Epithelial cell of esophagus (primary cell): ENCODE measurements around the gene ELOA.
A peak's percentile ranks its signal among the peaks of the same experiment; 100 is the strongest.

Source experiments
- DNase-seq: peaks from one replicate; pipeline ENCODE4 v3.0.0; 2010; ENCODE audit warnings: low read depth
- H3K4me3 ChIP-seq: 2 replicates; pipeline ENCODE4 v1.5.1; 2011; ENCODE audit warnings: mild to moderate bottlenecking, low read length, control low read depth
- TF ChIP-seq, protein P1 (sequence below): IDR thresholded peaks from 2 replicates; pipeline ENCODE4 v1.5.1; 2011; ENCODE audit warnings: low read depth, mild to moderate bottlenecking, low read length, control low read depth, inconsistent platforms; ENCODE audit not compliant: insufficient read depth; ENCODE audit errors: missing control alignments

The ELOA gene

DNA sequence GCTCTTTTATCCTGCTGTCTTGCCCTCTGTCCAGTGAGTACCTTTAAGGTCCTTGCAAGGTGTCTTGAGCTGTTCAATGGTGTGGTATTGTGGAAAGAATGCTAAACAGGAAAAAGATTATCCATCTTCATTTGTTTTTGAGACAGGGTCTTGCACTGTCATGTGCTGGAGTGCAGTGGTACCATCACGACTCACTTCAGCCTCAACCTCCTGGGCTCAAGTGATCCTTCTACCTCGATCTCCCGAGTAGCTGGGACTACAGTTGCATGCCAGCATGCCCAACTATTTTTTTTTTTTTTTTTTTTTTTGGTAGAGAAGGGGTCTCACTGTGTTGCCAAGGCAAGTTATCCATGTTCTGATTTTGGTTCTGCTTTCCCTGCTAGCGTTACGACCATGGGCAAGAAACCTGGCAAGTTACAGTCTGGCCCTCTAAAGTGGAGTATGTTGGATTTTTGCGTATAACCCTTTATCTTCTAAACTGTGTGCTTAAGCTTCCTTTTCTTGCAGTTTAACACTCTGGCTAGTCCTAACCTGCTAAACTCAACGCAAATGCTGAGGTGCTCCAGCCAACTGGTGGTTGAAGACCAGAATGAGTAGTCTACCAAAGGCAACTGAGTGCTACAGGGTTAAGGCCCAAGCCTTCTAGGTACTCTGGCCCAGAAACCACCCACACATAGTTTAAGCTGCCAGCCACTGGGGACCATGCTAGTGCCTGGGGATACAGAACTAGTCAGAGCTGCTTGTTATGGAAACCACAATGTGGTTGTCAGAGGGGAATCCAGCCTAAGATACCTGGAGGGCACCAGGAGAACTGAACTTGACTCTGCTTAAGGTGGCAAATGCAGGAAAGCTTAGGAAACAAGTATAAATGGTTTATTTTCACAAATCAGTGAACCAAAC, 43.7 kb upstream of the ELOA start:
- no peak overlapping the region for H3K4me3 ChIP-seq
- peak; percentile 49 for DNase-seq
- TF ChIP-seq, protein P1, sequence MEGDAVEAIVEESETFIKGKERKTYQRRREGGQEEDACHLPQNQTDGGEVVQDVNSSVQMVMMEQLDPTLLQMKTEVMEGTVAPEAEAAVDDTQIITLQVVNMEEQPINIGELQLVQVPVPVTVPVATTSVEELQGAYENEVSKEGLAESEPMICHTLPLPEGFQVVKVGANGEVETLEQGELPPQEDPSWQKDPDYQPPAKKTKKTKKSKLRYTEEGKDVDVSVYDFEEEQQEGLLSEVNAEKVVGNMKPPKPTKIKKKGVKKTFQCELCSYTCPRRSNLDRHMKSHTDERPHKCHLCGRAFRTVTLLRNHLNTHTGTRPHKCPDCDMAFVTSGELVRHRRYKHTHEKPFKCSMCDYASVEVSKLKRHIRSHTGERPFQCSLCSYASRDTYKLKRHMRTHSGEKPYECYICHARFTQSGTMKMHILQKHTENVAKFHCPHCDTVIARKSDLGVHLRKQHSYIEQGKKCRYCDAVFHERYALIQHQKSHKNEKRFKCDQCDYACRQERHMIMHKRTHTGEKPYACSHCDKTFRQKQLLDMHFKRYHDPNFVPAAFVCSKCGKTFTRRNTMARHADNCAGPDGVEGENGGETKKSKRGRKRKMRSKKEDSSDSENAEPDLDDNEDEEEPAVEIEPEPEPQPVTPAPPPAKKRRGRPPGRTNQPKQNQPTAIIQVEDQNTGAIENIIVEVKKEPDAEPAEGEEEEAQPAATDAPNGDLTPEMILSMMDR, result no peak

DNA sequence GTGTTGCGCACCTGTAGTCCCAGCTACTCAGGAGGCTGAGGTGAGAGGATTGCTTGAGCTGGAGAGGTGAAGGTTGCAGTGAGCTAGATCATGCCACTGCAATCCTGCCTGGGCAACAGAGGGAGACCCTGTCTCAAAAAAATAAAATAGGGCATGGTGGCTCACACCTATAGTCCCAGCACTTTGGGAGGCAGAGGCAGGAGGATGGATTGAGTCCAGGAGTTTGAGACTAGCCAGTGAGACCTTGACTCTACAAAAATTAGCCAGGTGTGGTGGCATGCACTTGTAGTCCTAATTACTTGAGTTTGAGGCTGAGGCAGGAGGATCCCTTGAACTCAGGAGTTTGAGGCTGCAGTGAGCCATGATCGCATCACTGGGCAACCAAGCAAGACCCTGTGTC, 42.0 kb upstream of the ELOA start:
- TF ChIP-seq, protein P1, result no peak
- no peak for DNase-seq
- H3K4me3 ChIP-seq, result no peak overlapping the region

DNA sequence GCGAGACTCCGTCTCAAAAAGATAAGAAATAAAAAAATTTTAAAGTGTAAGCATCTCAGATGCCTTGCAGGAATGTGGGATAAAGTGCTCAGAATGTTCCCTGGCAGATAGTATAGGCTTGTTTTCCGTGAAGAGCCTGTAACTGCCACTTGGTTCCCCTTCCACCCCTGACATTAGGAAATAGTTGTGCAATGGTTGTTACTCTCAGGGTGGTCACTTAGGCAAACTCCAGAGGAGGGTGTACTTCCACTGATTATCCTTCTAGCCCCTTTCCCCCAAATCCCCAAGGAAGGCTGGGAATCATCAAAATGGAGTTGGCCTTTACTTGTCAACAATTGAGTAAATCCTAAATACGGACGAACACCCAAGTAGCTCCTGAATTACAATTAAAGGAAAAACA, 41.3 kb upstream of the ELOA start:
- TF ChIP-seq, protein P1, result no peak
- H3K4me3 ChIP-seq, result no peak overlapping the region
- DNase-seq, result no peak

DNA sequence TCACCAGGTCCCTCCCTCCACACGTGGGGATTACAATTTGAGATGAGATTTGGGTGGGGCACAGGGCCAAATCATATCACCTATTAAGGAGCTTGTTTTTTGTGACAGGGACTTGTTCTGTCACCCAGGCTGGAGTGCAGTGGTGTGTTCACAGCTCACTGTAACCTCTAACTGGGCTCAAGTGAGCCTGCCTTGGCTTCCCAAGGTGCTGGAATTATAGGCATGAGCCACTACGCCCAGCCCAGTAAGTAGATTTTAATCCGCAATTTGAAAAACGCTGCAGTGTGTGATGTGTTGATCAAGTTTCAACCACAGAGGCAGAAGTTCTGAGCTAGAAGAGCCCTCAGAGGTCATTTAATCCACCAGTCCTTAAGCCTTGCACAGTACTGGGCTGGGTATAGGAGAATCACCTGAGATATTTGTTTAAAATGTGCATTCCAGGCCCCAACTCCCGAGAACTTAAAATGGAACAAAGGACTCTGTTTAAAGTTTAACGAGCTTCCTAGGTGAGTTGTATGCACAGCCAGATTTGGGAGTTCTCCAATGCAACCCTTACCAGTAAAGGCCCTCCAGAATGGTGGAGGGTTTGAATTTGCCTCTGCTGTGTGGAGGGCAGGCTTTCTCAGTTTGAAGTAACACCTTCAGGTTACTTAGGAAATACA, 38.3 kb upstream of the ELOA start:
- H3K4me3 ChIP-seq, result no peak overlapping the region
- TF ChIP-seq, protein P1, result no peak
- no peak for DNase-seq

DNA sequence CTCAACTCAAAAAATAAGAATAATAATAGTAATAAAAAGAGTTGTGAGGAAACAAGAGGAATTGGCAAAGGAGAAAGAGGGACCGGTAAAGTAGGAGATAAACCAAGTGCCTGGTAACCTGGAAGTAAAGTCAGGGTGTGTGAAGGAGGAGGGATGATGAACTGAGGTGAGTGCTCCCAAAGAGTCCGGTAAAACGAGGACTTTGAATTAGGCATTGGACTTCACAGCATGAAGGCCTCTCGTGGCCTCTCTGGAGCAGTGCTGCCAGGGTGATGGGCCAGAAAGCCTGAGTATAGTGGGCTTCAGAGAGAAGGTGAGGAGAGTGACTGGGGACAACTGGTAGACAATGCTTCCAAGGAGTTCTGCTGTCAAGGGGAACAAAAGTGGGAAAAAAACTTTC, 34.0 kb upstream of the ELOA start:
- no peak for DNase-seq
- H3K4me3 ChIP-seq, result no peak overlapping the region
- TF ChIP-seq, protein P1, result no peak

DNA sequence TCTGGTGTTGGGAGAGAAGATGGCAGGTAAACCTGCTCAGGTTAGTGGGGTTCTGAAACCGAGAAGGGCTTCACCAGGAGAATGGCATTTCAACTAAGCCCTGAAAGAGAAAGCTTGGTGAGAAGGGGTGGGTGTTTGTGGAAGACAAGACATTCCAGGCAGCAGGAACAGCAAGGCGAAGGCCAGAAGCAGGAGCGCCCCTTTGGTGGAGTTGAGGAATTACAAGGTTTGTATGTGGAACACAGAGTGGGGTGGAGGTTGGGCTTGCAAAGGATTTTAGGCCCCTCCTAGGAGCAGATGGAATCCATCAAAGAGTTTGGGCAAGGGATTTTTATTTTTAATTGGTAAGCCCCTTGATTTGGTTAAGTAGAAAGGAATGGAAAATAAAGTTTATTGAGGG, 24.8 kb upstream of the ELOA start:
- TF ChIP-seq, protein P1, result peak; percentile 73
- peak; percentile 52 for DNase-seq
- no peak overlapping the region for H3K4me3 ChIP-seq
